HepG2 (cell line): Measurements from ENCODE around the gene SCAMP3. TPM values are rescaled to one million over a fixed set of nuclear protein-coding genes. Genes with fewer than 3 reads are reported as not detected.

Experiments used
- ATRX ChIP-seq: sonication (generic); formaldehyde crosslinking; IDR thresholded peaks from 2 replicates; pipeline ENCODE4 v1.4.0; 2020; ENCODE audit warnings: missing genetic modification reagents, borderline replicate concordance
- CERS6 ChIP-seq: sonication (generic); formaldehyde crosslinking; IDR thresholded peaks from 2 replicates; pipeline ENCODE4 v1.5.0; 2020; ENCODE audit warnings: missing genetic modification reagents
- ETV5 ChIP-seq: IDR thresholded peaks from 2 replicates; pipeline ENCODE4 v1.6.1; 2018; ENCODE audit warnings: missing biosample characterization, missing genetic modification reagents, inconsistent platforms, borderline replicate concordance
- FOXK2 ChIP-seq: fragments of 450-650 bp; IDR thresholded peaks from 2 replicates; pipeline ENCODE4 v1.6.1; 2016
- HINFP ChIP-seq: sonication (generic); formaldehyde crosslinking; IDR thresholded peaks from 2 replicates; pipeline ENCODE4 v1.4.0; 2020; ENCODE audit warnings: low read depth, mild to moderate bottlenecking, missing genetic modification reagents
- HNRNPK ChIP-seq: fragments of 200-400 bp; formaldehyde crosslinking; IDR thresholded peaks from 2 replicates; pipeline ENCODE4 v1.6.1; 2018; ENCODE audit warnings: low read length, low read depth, moderate library complexity, mild to moderate bottlenecking; ENCODE audit not compliant: poor library complexity, severe bottlenecking
- MYNN ChIP-seq: sonication (generic); formaldehyde crosslinking; IDR thresholded peaks from 2 replicates; pipeline ENCODE4 v1.4.0; 2020; ENCODE audit warnings: mild to moderate bottlenecking, low read depth, missing genetic modification reagents
- PTBP1 ChIP-seq: fragments of 200-400 bp; formaldehyde crosslinking; IDR thresholded peaks from 2 replicates; pipeline ENCODE4 v1.6.1; 2018; ENCODE audit warnings: low read length, low read depth; ENCODE audit not compliant: poor library complexity, severe bottlenecking
- TAF1 ChIP-seq: sonication (generic); formaldehyde crosslinking; IDR thresholded peaks from 2 replicates; pipeline ENCODE4 v1.4.0; 2020; ENCODE audit warnings: missing genetic modification reagents
- ZNF274 ChIP-seq: sonication (generic); formaldehyde crosslinking; IDR thresholded peaks from 2 replicates; pipeline ENCODE4 v1.5.1; 2020; ENCODE audit warnings: mild to moderate bottlenecking, missing genetic modification reagents
- ZNF572 ChIP-seq: sonication (generic); formaldehyde crosslinking; IDR thresholded peaks from 2 replicates; pipeline ENCODE4 v1.5.1; 2020; ENCODE audit warnings: mild to moderate bottlenecking, missing genetic modification reagents
- ZNF589 ChIP-seq: sonication (generic); formaldehyde crosslinking; conservative IDR thresholded peaks from 2 replicates; pipeline ENCODE4 v1.8.0; 2022; ENCODE audit warnings: mild to moderate bottlenecking, moderate library complexity, missing genetic modification reagents
- ZNF607 ChIP-seq: sonication (generic); formaldehyde crosslinking; IDR thresholded peaks from 2 replicates; pipeline ENCODE4 v1.5.1; 2020; ENCODE audit warnings: missing genetic modification reagents, mild to moderate bottlenecking, borderline replicate concordance
- ZNF691 ChIP-seq: sonication (generic); formaldehyde crosslinking; IDR thresholded peaks from 2 replicates; pipeline ENCODE4 v1.4.0; 2020; ENCODE audit warnings: missing genetic modification reagents, low read depth, mild to moderate bottlenecking, borderline replicate concordance
- ZNF782 ChIP-seq: sonication (generic); formaldehyde crosslinking; IDR thresholded peaks from 2 replicates; pipeline ENCODE4 v1.4.0; 2020; ENCODE audit warnings: missing genetic modification reagents, mild to moderate bottlenecking, borderline replicate concordance
- ZZZ3 ChIP-seq: sonication (generic); formaldehyde crosslinking; IDR thresholded peaks from 2 replicates; pipeline ENCODE4 v1.4.0; 2020; ENCODE audit warnings: missing genetic modification reagents, mild to moderate bottlenecking, borderline replicate concordance
- polyA plus RNA-seq, 8 experiments: library from polyadenylated mRNA; depleted of rRNA in 3 of 8; stranded (reverse) in 7 of 8; unstranded in 1 of 8; fragments of >200 nt; fragmentation: Illumina TruSeq in 4 of 8; extraction: Trizol in 4 of 8; gene quantifications; 2 replicates each; pipeline versions ENCODE4 v1.2.1 to v1.2.3, GENCODE V29; 2011 to 2016; ENCODE audit warnings: low read depth in 4 of 8, missing spikeins in 1 of 8, mixed read lengths in 1 of 8; ENCODE audit not compliant: insufficient read depth in 1 of 8
- total RNA-seq, 5 experiments: library from RNA; depleted of rRNA; stranded (reverse); fragments of >200 nt; fragmentation: Illumina TruSeq; extraction: Trizol; gene quantifications; 2 replicates each; pipeline ENCODE4 v1.2.3, GENCODE V29; 2016; ENCODE audit warnings: low read depth in 1 of 5
- TF ChIP-seq, protein P1 (sequence below): sonication (generic); formaldehyde crosslinking; IDR thresholded peaks from 2 replicates; pipeline ENCODE4 v1.4.0; 2020; ENCODE audit warnings: missing genetic modification reagents, mild to moderate bottlenecking, borderline replicate concordance
- TF ChIP-seq, protein P2 (sequence below): sonication (generic); formaldehyde crosslinking; IDR thresholded peaks from 2 replicates; pipeline ENCODE4 v1.5.0; 2020; ENCODE audit warnings: mild to moderate bottlenecking, missing genetic modification reagents, moderate library complexity
- TF ChIP-seq, protein P3 (sequence below): sonication (generic); formaldehyde crosslinking; IDR thresholded peaks from 2 replicates; pipeline ENCODE4 v1.5.1; 2020; ENCODE audit warnings: missing genetic modification reagents, mild to moderate bottlenecking, borderline replicate concordance

Gene SCAMP3
- total and polyA plus RNA-seq, 2 of the 13 experiments (the other 11 are each of a cell fraction or from before 2014, with no cell fraction given): 46.8 to 83.3 TPM

GRCh38 chr1:155304558-155305063 lies 42.5 kb upstream of the SCAMP3 start (continued):
- TF ChIP-seq, protein P1, sequence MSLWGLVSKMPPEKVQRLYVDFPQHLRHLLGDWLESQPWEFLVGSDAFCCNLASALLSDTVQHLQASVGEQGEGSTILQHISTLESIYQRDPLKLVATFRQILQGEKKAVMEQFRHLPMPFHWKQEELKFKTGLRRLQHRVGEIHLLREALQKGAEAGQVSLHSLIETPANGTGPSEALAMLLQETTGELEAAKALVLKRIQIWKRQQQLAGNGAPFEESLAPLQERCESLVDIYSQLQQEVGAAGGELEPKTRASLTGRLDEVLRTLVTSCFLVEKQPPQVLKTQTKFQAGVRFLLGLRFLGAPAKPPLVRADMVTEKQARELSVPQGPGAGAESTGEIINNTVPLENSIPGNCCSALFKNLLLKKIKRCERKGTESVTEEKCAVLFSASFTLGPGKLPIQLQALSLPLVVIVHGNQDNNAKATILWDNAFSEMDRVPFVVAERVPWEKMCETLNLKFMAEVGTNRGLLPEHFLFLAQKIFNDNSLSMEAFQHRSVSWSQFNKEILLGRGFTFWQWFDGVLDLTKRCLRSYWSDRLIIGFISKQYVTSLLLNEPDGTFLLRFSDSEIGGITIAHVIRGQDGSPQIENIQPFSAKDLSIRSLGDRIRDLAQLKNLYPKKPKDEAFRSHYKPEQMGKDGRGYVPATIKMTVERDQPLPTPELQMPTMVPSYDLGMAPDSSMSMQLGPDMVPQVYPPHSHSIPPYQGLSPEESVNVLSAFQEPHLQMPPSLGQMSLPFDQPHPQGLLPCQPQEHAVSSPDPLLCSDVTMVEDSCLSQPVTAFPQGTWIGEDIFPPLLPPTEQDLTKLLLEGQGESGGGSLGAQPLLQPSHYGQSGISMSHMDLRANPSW: no peak; the same call in 1 of the 2 replicates
- TF ChIP-seq TAF1 (CRISPR knock-in tag): peak; percentile 74
- TF ChIP-seq ZNF607 (CRISPR knock-in tag): 0 out of 2 replicates have a peak, but pooled peaks have one; percentile 19
- 0 out of 2 replicates have a peak, but pooled peaks have one; percentile 45 for TF ChIP-seq ZNF691 (CRISPR knock-in tag)
- no peak for TF ChIP-seq ZNF589 (CRISPR knock-in tag)
- TF ChIP-seq CERS6: no peak
- 0 out of 2 replicates have a peak, but pooled peaks have one; percentile 39 for TF ChIP-seq ZNF782 (CRISPR knock-in tag)
- TF ChIP-seq ATRX (CRISPR knock-in tag): no peak
- no peak for TF ChIP-seq ZZZ3 (CRISPR knock-in tag)
- no peak for TF ChIP-seq FOXK2
- no peak for TF ChIP-seq ZNF572 (CRISPR knock-in tag)
- no peak for TF ChIP-seq MYNN (CRISPR knock-in tag)
- TF ChIP-seq ZNF274 (CRISPR knock-in tag): no peak
- no peak for TF ChIP-seq HINFP (CRISPR knock-in tag)
- TF ChIP-seq ETV5 (CRISPR knock-in tag): peak; percentile 77; the same call in 1 of the 2 replicates
- no peak for TF ChIP-seq HNRNPK
- TF ChIP-seq, protein P2, sequence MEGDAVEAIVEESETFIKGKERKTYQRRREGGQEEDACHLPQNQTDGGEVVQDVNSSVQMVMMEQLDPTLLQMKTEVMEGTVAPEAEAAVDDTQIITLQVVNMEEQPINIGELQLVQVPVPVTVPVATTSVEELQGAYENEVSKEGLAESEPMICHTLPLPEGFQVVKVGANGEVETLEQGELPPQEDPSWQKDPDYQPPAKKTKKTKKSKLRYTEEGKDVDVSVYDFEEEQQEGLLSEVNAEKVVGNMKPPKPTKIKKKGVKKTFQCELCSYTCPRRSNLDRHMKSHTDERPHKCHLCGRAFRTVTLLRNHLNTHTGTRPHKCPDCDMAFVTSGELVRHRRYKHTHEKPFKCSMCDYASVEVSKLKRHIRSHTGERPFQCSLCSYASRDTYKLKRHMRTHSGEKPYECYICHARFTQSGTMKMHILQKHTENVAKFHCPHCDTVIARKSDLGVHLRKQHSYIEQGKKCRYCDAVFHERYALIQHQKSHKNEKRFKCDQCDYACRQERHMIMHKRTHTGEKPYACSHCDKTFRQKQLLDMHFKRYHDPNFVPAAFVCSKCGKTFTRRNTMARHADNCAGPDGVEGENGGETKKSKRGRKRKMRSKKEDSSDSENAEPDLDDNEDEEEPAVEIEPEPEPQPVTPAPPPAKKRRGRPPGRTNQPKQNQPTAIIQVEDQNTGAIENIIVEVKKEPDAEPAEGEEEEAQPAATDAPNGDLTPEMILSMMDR: peak; percentile 37
- TF ChIP-seq, protein P3, sequence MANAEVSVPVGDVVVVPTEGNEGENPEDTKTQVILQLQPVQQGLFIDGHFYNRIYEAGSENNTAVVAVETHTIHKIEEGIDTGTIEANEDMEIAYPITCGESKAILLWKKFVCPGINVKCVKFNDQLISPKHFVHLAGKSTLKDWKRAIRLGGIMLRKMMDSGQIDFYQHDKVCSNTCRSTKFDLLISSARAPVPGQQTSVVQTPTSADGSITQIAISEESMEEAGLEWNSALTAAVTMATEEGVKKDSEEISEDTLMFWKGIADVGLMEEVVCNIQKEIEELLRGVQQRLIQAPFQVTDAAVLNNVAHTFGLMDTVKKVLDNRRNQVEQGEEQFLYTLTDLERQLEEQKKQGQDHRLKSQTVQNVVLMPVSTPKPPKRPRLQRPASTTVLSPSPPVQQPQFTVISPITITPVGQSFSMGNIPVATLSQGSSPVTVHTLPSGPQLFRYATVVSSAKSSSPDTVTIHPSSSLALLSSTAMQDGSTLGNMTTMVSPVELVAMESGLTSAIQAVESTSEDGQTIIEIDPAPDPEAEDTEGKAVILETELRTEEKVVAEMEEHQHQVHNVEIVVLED: no peak; the same call in 1 of the 2 replicates
- TF ChIP-seq PTBP1: no peak
